Stimulated activated CD4-positive, alpha-beta T cell treated with anti-CD3 and anti-CD28 coated beads, Interleukin-2, amount 100 ng/mL, for 4 hours (primary cell): ENCODE results near the gene ZNF407.

Source experiments
- DNase-seq: peaks from one replicate; pipeline ENCODE4 v3.0.0-alpha.2; 2020; ENCODE audit warnings: low read depth

Gene ZNF407

DNA sequence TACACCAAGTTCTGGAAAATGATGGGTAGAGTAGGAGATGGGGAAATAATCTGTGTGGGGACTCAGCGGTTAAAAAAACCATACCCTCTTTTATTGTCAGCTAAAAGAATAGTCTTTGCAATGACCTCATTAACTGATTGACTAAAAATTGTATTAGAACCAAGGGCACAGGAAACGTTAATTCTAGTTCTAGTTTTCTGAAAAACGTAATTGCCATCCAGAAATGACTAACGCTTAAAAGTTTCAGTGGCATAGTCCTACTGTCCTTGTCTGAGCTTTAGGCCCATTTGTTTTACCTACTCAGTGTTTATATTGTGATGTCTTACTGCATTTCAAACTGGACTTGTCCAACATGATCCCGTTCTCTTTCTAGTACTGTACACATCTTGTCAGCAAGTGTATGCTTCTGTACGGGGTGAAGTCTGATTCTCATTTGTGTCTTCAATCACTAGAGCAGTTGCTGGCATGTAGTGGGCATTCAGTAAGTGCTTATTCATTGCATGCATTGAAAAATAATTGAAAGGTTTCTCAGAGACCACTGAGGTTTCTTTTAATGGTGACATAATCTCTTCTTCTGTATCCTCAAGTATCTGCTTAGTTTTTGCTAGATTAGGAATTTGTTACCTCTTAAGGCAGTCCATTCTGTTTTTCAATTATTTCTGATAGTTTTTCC, 81.5 kb downstream of the ZNF407 start:
- no peak for DNase-seq

DNA sequence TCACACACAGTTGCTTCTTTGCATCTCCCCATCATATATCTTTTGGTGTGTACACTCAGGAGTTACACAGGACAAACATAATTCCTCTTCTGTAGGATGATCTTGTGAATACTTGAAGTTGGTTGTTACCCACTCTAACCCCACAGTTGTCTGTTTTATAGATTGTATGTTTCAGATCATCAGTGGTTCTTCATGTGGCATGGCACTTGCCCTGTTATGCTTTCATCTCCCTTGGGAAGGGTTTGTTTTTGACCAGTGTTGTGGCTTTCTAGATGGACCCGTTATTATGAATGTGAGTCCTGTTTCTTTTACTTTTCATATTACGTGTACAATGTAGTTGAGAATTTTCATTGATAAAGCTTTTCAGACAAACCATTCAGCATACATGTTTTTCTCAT, 82.0 kb downstream of the ZNF407 start:
- no peak for DNase-seq

DNA sequence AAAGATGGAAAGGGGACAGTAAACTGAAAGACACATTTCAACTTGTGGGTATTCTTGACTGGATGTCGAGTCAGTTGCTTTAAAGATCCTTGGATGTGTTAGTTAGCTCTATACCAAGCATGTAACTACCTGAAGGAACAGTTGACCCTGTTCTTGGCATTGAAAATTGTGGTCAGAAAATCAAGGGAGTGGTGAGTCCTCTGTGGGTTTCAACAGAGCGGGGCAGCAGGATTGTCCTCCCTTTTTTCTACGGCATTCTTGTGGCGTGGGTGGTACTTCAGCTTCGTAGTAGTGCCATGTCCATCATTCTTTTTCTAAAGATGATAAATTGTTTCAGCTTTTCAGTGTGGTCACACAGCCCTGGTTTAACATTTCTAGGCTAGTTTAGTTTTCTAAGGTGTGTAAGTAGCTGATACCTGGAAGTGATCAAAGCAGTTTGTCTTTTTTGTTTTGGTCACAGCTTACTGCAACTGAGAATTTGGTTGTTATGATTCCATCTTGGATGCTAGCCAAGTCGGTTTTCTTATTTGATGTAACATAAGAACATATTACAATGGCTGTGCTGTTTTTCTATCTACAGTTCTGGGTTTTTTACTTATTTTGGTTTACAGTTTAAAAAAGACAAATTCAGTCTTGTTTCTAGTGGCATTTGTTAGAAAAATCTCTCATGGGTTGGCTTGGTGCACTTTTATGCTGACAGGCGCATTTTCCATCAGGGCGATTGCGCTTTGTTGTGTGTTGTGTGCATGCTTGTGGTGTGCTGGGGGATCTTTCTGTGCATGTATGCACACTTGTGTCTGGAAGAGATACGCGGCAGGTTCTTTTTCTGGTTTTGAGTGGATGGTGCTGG, 84.7 kb downstream of the ZNF407 start:
- no peak for DNase-seq

DNA sequence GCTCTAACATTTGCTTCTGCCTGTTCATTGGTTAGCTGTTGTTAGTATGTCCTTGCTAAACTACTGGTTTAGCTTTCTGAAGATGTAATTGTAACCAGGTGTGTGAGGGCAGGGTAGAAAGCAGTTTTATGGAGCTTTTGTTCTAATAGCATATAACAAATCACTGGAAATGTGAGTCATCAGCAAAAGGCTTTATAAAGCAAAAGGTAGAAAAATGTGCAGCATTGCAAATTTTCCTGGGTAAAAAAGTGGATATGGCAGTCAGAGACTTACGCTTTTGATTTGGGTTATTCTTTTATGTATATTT, 85.3 kb downstream of the ZNF407 start:
- DNase-seq: no peak

DNA sequence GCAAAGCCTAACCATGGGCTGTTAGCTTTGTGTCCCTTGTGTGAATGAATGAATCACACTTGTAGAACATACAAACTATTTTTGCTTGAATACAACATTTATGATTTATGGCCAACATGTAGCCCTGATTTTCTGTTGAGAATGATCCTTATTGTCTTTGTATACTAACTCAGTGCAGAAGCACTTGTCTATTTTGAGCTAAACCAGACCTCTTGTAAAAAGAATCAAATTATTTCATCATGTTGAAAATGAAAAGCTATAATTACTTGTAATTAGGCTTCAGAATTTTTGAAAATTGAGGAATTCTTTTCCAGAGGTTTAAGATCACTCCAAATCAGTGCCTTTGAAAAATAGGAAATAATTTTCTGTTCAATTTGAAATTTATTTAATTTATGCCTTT, 85.9 kb downstream of the ZNF407 start:
- no peak for DNase-seq

DNA sequence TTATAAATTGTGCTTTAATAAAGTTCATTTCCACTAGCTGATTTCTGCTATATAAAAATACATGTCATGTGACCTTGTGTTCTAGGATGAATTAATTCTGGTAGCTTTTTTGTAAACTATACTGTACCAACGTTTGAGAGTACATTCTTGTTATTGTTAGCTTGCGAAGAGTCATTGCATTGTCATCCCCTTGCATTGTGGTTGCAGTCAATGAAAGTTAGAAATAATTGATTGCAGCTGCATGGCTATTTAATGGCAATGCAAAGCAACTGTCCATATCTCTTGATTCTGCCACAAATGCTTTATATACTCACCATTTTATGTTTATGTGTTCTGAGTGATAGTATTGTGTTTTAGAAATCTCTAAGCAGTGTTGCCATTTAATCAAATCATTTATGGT, 91.6 kb downstream of the ZNF407 start:
- no peak for DNase-seq

DNA sequence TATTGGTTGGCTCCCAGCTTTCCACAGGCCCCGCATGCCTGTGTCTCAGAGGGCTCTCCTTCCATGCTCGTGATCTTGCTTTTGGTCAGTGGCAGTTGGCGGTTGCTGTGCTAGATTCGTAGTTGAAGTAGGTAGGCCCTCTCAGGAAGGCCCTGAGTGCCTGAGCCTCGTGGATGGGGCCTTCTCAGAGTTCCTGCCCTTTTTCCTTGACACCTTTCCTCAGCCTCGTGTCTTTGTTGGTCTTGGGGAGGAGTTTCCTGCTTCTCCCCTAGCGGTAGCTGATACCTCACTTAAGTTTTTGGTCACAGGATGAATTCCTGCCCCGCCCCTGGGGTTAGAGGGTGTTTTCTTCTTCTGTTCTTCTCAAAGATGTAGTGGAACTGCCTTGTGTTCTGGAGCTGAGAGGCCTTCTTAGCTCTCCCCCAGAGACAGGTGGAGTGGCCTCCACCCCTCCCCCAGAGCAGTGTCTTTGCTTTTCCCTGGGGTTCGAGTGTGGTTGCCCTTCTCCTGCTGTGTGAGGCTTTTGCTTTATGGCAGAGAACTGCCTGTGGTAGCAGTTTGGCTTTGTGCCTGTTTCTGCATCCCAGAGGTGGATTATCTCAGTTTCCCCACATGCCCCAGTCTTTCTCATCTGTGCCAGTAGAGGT, 94.8 kb downstream of the ZNF407 start:
- no peak for DNase-seq

DNA sequence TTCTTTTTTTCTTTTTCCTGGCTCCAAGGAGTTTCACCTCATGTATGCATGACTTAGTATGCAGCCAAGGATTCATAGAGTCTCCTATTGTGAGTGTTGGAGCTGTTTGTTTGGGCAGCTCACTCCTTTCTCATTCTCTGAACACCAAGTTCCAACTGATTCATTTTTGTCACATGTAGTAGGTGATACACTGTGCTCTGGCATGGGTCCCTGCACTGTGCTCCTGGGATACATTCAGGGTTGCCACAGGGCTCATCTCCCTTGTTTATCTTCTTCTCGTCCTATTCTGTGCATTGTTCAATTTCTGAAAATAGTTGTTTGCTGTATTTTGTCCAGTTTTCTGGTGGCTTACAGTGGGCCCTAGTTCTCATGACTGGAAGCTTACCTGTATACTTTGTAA, 96.8 kb downstream of the ZNF407 start:
- DNase-seq: no peak

DNA sequence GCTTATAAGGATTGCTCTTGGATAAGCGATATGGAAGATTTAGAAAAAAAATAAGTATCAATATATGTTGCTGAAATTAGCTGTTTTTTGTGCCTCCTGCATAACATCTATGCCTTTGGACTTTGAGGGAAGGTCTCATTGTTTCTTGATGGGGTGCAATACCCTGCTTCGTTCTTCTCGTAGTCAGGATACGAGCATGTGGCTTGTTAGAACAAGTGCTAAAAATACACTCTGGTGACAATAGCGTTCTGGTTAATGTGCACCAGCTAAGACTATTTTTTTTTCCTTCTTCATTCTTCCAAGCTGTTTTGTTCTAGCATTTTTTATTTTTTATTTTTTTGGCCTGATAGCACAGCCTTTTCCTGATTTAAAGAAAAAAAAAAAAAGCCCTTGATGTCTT, 97.5 kb downstream of the ZNF407 start:
- DNase-seq: no peak

DNA sequence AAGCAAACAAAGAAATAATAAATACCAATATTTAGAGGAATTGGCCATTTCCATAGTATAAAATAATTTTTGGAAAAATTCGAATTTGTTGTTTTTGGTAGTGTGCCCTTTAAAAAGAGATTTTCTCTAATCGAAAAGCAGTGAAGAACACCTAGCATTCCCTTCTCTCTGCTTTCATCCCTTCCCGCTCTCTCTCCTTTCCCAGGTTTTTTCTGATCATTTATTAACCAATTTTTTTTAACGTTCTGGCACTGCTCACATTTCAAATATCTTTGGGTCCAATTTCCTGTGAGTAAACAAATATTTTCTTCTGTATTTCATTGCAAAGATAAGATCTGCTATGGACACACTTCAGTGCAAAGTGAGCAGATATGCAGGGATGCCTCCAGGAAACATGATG, 101.2 kb downstream of the ZNF407 start:
- DNase-seq: no peak

DNA sequence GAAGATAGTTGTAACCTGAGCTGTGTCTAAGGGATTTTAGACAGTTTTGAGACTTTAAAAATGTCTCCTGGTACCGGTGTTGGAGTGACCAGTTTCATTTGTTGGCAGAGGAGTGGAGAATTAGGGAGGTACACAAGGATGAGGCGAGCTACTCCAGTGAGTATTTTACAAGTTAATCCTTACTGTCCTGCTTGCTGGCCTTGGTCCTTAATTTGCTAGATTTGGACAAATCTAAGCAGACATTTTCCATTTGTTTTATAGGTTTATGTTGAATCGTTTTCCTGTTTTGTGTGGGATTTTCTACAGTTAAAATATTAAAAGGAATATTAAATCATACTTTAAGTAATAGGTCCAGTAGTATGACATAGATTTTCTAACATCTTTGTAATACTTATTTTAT, 101.8 kb downstream of the ZNF407 start:
- DNase-seq: no peak

DNA sequence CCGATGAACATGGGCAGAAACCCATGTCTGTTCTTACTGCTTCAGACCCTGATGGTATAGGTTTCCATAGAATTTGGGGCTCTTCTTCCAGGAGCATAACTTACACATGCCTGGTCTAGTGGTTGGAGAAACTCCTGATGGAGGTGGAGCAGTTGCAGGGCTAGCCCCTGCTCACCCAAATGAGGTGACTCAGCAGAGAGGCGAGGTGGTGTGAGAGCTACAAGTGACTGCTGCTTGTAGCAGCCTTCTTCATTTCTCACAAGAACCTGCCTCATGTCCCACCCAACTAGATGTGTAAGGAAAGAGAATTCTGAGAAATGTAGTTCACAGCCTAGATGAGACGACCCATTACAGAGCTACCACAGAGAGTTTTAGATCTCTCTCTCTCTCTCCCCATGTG, 105.3 kb downstream of the ZNF407 start:
- no peak for DNase-seq

DNA sequence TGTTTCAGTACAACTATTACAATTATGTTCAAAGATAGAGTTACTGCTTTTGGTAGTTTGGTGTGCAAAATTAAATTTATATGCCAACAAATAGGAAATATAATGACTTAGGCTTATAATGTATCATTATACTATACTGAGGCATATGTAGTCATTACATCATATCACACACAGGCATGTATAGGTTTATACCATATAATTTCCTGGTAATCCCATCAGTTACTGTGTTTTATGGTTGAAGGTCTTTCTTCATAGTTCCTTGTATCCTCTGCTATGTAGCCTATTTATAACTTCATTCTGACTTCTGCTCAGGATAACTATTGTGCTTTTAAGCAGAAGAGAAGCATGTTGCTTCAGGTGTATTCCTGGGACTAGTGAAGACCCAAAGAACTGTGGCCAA, 110.5 kb downstream of the ZNF407 start:
- no peak for DNase-seq

DNA sequence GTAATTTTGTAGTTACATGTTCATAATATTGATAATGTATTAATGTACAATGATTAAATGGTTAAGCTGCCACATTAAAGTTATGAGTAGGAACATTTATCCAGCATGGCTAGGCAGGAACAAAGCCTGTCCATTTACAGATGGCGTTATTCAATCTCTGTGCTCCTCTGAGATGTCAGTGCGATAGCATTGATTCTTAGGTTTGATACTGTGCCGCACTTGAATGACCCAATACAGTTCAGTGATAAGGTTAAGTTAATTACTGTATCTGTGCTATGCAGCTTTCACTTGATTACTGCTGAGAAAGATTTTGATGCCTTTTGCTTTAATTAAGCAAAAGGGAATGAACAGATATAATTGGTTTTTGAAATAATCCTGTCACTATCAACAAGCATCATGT, 111.8 kb downstream of the ZNF407 start:
- DNase-seq: no peak

DNA sequence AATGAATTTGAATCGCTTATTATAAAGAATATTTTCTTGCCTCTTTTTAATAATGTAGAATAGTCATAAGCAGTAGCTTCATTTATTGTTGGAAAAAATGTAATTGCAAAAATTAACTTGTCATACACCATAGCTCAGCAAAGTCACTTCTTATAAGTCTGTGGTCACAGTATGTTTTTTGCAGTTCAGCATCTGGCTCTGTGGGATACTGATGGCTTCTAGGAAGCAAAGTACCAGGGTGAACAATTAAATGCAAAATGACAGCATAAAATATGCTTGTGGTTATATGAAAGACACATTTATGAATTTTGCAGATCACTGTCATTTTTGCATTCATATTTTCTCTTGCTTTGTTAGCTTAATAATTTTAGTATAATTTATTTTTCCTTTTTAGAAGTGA, 116.5 kb downstream of the ZNF407 start:
- DNase-seq: no peak

DNA sequence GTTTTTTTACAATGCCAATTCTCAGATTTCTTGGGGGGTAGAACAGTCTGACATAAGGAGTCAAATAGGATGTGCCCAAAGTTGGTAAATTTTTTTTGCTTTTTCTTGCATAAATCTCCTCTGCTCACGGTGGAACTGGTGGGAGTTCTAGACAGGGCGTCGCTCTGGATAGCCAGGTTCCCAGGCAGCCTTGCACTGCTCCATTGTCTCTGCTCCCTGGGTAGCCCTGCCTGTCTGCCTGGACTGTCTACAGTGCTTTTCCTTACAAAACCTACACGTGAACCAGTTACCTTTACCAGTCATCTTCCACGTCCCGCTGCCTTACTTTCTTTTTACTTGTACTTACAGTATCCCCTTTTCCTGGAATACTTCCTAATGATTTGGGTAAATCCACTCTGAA, 117.1 kb downstream of the ZNF407 start:
- DNase-seq: no peak

DNA sequence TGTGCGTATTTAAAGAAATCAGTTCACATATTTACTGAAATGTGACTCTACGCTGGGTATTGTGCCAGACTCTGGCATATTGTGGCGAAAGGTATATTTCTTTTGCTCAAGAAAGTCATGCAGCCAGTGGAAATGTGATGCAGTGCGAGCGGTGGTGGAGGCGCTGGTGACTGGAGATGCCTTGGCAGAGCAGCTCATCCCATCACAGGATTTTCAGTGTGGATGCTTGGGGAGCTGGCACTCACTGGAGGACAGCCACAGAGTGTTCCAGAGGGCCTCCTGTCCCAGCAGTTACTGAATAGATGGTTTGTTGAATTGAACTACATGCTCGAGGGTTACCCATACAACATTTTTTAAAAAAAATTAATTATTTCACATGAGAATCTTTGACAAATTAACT, 117.6 kb downstream of the ZNF407 start:
- DNase-seq: no peak

DNA sequence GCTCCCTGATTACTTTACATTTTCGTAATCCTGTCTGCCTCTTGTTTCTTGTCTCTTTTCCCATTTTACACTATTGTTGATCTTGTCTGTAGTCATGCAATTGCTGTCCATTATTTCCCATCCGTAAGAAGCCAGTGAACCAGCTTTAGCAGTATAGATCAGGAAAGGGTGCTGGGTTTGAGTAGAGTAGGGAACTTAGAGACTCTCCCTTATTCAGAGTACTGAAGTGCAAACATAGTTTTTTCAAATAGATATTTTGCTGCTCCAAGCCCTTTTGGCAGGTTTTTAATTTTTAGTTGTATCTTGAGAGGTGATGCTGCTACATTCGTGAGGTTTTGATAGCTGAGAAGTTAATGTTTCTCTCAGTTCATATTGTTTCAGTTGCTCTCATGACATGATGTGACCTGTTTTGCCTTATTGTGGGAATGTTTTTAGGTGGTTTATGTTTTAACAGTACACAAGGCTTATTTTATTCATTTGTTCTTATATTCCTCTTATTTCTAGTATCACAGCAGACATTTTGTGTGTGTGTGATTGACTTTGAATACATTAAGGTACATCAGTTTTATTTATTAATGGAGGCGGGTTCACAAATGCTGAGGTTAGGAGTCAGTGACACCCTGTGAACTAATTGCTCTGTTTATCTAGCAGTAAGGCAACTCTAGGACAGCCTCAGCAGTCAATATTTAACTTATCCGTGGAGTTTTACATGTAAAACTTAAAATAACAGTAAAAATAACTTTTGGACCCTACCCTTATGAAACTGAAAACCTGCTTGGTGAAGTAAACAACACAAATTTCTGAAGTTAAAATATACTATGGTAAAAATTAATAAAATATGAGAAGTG, 118.4 kb downstream of the ZNF407 start:
- DNase-seq: no peak

DNA sequence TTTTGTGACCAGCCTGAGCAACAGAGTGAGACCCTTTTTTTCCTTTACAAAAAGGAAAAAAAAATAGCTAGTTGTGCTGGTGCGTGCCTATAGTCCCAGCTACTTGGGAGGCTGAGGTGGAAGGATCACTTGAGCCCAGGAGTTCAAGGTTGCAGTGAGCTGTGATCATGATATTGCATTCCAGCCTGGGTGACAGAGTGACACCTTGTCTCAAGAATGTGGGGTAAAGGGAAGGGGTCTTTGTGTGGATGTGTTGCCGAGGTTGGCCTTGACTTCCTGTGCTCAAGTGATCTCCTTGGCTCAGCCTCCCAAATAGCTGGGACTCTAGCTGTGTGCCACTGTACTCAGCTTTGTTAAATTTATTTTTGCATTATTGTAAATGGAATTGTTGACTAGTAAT, 120.6 kb downstream of the ZNF407 start:
- DNase-seq: no peak

DNA sequence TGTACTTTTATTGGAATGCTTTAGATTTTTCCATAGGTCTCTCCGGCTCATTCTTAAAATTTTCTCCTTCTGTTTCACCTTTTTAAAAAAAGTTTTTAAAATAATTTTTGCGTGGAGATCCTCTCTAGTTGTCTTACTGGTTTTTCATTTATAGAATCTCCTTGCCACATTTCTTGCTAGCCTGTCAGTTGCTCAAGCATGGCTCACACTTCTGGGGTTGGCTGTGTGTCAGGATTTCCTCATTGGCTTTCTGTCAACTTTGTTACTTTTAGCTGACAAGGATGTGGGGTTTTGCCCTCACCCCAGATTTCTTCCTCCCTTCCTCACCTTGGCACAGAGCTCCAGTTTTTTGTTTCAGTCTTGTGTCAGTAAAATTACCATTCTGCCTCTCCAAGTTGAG, 124.6 kb downstream of the ZNF407 start:
- DNase-seq: no peak

DNA sequence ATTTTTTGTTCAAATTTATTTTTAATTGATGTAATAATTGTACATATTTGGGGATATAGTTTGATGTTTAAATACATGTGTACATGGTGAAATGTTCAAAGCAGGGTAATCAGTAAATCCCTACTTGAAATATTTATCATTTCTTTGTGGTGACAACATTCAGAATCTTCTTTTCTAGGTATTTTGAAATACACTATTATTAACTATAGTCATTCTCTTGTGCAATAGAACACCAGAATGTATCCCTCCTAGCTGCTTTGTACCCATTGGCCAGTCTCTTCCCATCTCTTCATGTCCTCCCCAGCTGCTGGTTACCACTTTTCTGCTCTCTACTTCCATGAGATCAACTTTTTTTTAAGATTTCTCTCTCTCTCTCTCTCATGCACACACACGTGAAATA, 126.5 kb downstream of the ZNF407 start:
- no peak for DNase-seq

DNA sequence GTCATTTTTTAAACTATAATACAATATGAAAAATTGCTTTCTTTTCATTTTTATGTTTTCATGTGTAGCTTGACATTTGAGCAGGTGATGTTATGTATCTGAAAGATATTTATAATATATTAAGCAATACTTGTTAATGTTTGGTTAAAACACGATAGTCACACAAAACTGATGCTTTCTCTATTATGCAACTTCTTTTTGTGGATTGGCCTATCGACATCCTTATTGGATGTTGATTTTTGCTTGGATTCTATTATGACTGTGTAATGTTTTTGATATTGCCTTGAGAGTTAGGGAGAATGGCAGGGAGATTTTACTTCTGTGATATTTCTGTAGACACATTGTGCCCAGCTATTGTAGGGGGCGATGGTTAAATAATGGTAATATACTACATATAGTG, 128.0 kb downstream of the ZNF407 start:
- no peak for DNase-seq

DNA sequence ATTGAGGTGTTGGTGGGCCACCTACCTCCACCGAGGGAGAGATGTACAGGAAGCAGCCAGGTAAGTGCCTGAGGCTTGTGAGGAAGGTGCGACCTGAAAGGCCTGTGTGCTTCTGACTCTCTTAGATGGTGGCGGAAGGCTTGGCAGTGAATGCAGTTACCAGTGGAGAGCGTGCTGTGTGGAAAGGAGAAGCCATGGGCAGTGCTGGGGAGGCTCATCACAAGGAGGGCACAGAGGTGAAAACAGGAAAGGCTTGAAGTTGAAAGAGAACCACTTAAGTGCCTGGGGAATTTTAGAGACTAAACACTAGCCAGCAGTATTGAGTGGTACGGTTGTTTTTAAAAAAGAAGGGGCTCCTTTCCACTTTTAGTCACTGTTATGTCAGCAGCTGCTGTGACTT, 130.9 kb downstream of the ZNF407 start:
- no peak for DNase-seq
